ENCODE results near the gene TECPR1.

The TECPR1 gene, protein sequence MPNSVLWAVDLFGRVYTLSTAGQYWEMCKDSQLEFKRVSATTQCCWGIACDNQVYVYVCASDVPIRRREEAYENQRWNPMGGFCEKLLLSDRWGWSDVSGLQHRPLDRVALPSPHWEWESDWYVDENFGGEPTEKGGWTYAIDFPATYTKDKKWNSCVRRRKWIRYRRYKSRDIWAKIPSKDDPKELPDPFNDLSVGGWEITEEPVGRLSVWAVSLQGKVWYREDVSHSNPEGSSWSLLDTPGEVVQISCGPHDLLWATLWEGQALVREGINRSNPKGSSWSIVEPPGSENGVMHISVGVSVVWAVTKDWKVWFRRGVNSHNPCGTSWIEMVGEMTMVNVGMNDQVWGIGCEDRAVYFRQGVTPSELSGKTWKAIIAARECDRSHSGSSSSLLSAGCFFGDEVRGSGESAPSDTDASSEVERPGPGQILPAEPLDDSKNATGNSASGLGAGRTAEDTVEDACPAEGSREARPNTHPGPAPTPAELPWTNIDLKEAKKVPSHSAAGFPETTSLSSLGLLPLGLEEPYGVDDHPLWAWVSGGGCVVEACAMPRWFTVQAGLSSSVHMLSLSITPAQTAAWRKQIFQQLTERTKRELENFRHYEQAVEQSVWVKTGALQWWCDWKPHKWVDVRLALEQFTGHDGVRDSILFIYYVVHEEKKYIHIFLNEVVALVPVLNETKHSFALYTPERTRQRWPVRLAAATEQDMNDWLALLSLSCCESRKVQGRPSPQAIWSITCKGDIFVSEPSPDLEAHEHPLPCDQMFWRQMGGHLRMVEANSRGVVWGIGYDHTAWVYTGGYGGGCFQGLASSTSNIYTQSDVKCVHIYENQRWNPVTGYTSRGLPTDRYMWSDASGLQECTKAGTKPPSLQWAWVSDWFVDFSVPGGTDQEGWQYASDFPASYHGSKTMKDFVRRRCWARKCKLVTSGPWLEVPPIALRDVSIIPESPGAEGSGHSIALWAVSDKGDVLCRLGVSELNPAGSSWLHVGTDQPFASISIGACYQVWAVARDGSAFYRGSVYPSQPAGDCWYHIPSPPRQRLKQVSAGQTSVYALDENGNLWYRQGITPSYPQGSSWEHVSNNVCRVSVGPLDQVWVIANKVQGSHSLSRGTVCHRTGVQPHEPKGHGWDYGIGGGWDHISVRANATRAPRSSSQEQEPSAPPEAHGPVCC

DNA sequence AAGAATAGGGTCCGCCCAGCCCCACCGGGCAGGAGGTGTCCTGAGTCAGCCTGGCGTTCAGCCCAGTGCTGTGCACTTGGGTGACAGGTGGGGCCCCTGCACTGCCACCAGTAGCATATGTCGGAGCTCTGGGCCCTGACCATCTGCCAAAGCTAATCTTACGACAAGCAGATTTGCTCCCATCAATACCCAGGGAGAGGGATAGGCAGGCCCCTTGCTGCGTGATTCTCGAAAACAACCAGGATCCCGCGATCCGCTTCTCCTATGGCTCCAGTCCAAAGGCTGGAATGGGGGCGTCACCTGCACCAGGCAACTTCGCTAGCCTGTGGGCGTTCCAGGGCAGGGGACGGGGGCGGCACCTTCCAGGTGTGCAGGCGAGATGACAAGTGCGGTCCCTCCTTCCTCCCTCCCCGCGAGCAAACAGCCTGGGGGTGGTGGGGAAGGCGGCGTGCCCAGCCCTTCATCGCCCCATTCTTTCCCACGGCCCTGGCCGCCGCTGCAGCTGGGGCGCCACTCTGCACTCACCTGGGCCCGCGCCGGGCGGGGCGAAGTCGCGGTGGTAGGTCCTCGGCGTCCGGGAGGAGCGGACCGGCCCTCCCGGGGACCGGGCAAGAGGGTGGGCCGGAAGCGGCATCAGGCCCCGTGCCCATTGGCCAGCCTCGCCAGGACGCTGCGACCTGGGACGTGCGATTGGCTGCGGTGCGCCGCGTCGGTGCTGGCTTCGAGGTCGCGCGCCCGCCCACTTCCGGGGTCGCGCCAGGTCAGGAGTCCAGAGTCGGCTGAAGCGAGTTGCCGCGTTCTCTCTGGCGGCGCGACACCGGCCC is at the start of gene TECPR1:
Gene TECPR1, minus strand, starts transcription at position 632 of the 824 bp plus-strand sequence. CDS start 6,086 bp downstream, outside the sequence.
- peak; percentile 84 for DNase-seq

DNA sequence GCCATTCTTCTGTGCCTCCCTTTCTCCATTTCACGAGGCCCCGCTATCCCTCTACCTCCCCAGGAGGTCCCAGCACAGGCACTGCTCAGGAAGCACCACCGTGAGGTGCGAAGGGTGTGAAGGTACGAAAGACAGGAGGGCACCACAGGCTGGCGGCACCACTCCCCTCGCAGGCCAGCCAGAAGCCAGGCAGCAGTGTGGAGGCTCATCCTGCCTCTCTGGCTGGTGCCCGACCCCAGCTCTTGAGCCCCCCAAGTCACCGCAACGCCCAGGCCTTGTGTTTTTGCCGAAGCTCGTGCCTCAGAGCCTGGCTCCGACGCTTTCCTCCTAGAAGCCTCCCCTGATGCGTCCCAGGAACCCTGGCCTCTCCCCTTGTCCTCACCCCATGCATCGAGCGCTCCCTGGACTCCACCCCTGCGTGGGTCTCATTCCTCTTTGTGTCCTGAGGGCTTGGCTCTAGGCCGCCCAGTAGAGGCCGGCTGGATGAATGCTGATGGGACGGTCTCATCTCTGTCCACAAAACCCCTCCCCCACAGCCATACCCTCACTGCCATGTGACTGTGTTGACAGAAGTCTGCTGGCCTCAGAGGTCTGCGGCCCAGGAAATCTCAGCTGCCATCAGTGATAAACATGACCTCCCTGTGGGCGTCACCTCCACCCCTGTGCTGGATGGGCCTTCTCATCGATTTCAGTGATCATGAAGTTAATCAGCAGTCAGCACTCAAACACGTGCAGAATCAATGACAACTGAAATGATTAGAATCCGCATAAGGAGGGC is 48.8 kb upstream of the TECPR1 start:
- DNase-seq, result no peak

DNA sequence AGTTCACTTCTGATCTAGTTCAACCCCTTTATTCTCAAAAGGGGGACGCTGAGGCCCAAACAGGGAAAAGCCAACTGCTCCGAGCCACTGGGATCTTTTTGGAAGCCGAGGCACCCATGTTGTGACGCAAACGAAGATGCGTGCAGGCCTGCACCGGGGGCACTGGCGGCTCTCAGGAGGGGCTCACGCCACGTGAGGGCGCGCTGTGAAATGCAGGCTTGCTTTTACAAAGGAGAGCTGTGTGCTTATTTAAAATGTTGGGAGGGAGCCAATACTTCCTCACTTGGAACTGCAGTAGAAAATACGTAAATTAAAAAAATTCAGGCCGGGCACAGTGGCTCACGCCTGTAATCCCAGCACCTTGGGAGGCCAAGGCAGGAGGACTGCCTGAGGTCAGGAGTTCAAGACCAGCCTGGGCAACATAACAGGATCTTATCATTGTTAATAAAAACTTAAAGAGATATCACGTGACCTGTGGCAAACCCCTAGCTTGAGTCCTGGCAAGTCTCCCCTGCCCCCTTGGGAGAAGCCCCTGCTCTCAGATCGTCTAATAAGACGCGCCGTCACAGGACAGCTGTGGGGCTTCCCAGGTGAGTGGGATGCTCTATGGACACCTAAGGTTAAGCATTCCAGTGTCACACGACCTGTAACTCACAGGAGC is 45.7 kb upstream of the TECPR1 start:
- DNase-seq, result no peak

DNA sequence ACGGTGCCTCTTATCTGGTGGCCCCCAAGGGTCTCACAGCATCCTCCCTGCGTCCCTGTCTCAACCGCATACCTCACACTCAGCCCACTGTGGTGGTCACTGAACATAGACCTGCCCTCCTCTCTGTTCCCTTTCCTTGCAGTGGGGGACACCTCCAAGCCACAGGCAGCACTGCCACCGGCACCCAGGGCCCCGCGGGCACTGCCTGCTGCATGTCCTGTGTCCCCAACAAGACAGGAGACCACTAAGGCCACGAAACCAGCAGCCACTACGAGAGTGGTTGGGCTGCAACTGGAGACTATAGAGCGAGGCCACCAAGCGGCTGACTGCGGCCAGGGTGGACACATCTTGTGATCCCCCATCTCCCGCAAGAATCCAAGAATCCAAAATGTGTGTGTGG is 44.8 kb upstream of the TECPR1 start:
- no peak for DNase-seq

DNA sequence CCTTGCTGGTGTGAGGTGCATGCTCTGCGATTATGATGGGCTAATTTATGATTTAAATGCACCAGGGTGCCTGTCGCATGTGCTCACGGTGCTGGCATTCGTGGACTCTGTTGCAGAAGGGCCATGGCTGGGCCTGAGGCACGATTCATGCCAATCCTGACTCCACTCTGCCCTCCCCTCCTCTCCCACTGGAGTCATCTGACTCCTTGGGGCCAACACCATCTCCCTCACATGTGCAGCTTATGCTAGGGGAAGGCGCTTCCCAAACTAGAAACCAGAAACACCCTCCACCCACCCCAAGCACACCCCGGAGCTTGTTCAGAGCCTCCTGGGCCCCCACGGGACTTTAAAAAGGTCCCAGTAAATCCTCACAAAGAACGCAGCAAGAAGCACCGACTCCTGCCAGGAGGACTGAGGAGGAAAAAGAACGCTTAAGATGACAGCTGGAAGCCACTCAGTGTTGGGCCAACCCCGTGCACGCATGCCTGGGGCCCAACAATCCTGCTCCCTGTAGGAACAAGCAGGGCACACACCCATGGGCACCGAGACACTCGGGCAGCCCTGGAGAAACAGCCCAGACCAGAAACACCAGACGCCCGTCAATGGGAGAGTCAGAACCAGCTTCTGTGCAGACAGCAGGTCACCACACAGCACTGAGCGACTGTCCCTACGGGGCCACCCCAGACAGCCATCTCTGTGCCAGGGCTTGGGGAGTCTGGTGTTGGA is 43.6 kb upstream of the TECPR1 start:
- no peak for DNase-seq

DNA sequence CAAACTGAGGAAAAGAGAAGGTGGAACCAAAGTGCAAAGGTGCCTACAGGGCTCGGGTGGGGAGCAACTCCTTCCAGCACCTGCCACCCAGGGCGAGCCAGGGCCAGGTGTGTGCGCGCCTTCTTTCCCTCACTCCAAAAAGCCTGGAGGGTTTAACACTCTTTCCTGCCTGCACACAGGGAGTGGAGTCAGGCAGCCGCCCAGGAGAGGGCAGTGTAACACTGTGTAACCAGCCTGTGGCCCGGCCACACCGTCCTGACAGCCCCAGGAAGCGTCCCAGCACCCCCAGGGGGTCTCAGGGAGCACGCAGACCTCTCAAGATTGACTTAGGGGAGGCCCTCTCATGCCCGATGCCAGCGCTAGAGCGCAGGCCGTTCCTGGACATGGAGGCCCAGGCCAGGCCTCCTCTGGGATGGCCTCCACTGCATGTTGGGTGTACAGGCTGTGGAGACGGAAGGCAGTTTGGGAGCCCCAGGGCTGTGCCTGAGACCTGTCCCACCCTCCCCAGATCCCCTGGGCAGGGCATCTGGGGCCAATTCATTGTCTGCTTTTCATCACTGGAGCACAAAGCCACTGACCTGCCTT is 42.9 kb upstream of the TECPR1 start:
- DNase-seq, result peak; percentile 55

DNA sequence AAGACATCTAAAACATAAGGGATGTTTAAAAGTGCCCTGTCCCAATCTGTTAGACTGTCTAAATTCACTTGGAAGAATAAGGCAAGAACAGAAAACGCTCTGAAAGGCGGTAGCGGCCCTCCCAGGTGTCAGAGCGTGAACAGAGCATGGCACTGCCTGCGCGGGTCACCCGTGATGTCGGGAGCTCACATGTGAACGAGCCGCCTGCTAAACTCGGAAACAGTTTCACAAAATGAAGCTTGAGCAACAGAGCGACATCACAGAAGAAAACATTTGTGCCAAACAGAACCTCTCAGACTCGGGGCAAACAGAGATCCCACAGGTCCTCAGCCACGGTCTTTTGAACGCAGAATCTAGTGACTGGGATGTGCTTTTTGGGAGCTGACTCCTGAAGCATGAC is 42.3 kb upstream of the TECPR1 start:
- DNase-seq, result no peak

DNA sequence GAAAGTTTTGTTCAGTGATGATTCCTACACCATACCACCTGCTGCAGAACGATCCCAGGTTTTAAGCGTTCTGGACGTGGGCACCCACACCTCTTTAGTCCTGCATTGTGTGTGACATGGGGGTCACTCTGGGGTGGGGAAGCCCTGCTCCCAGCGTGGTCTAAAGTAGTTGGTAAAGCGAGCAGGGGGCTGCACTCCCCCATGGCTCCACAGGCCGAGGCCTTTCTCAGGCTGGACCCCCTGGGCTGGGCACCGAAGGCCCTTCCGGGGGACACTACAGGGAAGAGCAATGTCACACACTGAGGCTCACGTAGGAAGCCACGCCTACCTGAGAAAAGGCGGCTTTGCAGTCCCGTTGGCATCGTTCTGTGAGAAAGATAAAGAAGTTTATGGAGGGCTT is 41.7 kb upstream of the TECPR1 start:
- DNase-seq, result no peak

DNA sequence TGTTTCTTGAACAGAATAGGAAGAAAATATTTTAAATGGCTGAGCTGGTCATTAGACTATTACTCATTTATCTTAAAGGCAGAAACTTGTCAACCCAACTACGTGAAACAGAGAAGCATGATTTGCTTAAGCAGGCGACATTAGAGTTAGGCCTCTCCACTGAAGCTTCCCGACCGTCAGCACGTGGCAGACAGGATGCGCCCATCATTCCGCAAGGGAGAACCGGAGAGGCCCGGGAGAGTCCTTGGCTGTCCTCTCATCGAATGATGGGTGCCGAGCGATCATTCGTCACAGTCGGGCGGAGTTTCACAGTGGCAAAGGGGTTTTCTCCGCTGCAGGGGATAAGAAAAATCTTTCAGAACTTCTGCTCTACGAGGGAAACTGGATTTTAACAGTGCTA is 41.2 kb upstream of the TECPR1 start:
- no peak for DNase-seq

DNA sequence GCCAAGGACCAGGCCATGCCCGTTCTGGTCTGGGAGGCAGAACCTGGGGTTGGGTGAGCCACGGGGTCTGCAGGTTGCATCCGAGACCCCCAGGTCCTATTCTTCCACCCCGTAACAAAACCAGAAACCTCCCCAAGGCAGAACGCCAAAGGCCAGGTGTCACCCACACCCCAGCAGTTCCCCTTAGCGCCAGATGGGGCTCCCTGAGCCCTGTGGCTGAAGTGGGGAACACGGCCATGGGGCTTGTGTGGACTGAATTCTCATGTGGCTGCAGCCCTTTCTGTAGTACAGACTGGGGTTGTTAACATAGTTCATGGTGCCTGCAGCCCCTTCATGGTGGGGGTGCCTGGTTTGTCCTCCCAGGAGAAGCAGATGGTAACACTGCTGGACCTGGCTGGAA is 39.7 kb upstream of the TECPR1 start:
- no peak for DNase-seq

DNA sequence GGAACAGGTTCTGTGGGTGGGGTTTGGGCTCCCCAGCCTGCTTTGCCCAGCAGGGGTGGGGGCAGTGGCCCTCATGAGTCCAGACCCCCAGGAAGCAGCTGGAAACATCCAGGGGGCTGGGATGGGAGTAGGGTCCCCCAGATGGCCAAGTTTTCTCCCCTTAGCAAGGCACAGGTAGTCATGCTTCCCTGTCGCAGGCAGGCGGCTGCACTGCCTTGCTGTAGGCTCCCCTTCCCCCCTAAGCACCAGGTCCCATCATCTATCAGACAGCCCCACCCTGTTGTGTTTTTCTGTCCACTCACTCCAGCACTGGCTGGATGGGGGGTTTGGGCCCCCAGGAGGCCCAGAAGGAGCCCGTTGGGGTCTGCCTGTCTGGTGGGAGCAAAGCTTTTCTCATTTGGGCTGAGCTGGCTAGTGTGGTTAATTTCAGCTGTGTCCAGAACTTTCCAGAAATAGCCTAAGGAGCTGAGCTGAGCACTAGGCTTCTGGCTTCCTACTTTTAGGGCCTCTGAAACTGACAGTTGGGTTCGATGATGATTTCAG is 37.4 kb upstream of the TECPR1 start:
- no peak for DNase-seq

DNA sequence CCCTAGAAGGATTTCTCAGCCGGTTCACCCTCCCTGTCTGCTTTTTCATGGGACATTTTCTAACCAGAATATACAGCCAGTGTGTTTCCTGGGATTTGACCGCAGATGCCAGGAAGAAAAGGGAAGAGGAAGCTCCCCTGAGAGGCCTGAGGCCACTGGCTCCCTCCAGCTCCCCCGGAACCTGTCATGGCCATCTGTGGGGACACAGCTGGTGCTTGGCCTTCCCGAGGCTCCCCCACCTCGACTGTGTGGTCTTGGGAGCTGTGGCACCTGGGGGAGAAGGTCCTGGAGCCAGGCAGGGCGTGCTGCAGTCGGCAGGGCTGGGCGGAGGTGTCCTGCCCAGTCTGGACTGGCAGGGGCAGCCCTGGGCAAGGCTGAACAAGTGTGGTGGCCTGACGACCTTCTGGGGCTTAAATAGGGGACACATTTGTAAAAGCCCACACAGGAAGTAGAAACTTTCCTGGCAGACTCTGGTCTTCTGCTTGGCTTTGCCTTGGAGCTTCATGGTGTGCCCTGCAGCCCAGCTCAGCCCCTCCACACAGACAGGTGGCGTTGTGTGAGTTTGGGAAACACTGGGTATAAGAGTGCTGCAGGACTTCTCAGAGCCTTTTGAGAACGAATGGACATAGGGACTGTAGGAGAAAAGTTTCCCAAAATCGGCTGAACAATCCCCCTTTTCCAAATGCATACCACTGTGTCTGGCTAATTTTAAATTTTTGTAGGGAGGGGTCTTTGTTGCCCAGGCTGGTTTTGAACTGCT is 36.2 kb upstream of the TECPR1 start:
- DNase-seq, result no peak

DNA sequence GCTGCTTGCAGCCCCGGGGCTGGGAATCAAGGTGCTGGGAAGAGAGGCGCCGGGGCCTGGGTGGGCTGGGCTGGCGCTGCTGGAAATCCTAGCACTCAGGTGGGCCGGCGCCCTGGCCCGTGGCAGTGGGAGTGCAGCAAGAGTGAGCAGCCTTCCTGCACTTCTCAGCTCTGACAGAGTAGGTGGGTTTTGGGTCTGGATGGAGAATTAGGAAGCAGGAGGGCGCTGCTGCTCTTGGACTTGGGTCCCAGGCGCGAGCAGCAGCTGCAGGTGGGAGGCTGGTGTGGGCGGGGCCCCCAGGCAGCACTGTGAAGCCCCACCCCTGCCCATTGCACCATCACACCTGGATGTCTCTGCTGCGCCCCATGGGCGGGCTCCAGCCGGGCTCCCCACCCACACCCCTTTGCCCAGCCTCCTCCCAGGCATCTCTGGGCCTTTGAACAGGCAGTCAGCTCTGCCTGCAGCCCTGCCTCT is 35.5 kb upstream of the TECPR1 start:
- DNase-seq, result no peak

DNA sequence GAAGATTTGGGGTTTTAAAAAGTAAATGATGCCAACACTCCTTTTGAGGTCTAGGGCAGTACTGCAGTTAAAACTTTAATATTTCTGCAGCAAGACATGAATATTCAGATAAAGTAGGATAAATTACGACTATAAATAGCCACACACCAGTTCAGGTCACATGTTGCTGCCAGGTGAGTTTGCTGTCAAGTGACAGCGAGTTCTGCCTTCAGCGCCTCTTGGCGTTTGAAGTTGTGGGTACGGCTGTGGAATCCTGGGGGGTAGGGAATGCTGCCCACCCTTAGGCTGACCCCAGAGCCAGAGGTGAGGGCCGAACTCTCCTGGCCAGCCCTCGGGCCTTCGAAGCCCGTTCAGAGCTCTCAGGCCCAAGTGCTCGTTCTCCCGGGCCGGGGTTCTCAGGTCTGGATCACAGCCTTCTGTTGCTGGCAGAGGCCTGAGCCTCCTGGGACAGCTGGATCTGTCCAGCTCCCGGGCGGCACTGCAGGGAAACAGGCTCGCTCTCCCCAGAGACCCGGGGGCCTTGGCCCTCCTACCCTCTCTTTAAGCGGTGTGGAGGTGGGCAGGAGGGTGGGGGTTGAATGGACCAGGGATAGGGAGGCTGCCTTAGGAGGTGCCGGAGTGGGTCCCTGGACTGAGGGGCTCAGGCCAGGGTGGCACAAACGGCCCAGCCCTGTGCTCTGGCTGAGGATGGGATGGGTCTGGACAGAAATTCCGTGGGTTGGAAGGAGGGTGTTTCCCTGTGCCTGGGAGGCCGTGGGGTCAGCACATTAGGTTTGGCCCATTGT is 34.9 kb upstream of the TECPR1 start:
- DNase-seq, result no peak

DNA sequence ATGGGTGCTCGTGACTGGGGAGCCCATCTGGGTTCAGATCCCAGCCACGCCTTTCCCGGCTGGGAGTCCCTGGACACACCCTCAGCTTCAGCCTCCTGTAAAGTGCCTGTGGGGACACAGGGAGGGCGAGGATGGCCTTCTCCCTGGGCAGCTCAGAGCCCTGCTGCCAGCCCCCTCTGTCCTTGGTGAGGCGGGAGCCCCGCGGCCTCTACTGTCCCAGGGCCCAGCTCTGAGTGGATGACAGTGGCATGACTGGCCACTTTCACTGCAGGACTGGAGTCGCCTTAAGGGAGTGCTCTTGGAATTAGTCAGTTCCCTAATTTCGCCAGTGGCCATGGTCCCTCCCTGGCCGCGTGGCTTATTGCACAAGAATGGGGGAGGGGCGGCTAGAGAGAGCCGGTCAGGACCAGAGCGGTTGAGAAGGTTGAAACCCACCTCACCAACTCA is 34.1 kb upstream of the TECPR1 start:
- DNase-seq, result peak; percentile 18

DNA sequence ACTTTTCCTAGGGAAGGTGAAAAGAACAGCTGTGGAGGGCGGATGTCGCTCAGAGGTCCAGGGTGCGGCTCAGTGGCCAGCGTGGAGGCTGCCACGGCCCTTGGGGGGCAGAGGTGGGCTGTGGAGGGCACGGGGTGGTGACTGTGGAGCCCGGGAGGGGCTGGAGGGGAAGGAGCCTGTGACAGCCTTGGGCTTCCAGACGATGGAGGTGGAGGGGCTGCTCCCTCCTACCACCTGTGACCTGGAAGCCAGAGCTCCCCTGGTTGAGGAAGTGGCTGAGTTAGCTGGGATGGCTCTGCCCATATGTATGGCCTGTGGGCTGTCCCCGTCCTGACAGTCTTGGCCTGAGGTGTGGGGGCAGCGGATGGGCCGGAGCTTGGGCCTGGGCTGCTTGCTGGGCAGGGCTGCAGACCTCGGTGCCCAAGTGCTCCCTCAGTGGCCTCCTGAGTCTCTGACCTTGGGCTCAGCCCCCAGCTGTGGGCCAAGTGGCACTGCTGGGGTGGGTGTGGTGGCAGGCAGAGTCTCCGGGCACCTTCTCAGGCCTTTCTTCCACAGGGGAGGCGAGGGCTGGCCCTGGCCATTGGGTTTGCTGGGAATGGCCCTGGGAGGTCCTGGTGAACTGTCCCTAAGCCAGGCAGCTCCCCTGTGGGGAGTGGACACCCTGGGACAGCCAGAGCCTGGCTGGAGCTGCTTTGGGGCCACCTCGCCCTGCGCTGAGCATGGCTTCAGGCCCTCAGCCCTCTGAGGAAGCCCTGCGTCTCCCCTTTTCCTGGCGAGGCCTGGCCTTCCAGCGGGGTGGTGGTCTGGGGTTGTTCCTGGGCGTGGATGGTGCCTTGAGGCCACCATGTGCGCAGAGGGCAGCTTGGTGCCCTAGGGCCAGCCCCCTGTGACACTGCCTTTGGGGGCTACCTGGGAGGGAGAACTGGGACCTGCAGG is 33.4 kb upstream of the TECPR1 start:
- no peak for DNase-seq
